Measurements from ENCODE around the gene RTP1.
A peak's percentile ranks its signal among the peaks of the same experiment; 100 is the strongest.
"Not testable (repeated sequence)": the region's sequence is repeated elsewhere in the genome, so short reads cannot be mapped to it uniquely, and the experiment has no call there.

The RTP1 gene

GRCh38 chr3:187198490-187198889 is 1.2 kb downstream of the RTP1 start:
- no peak for DNase-seq (ENCODE audit: low read depth, low spot score)

GRCh38 chr3:187199463-187200050 is 2.3 kb downstream of the RTP1 start:
- DNase-seq (ENCODE audit: low read depth, low spot score), result not testable (repeated sequence)

DNA sequence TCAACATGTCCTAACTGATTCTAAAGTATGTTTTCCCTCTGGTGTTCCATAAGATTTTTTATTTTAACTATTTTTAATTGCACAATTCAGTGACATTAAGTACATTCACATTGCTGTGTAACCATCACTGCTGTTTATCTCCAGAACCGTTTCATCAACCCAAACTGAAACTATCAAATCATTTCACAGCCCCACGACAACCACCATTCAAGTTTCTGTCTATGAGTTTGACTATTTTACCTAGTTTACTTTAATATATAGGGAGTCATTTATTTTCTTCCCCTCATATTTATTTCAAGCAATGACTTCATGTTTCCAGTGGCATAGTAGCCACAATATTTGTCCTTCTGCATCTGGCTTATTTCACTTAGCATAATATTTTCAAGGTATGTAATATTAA is 8.4 kb downstream of the RTP1 start:
- DNase-seq (ENCODE audit: low read depth, low spot score), result no peak

GRCh38 chr3:187207062-187207461 is 9.8 kb downstream of the RTP1 start:
- DNase-seq (ENCODE audit: low read depth, low spot score), result no peak

- no peak for DNase-seq (ENCODE audit: low read depth, low spot score)
Observed at GRCh38 chr3:187207624-187208023, 10.3 kb downstream of the RTP1 start.

DNA sequence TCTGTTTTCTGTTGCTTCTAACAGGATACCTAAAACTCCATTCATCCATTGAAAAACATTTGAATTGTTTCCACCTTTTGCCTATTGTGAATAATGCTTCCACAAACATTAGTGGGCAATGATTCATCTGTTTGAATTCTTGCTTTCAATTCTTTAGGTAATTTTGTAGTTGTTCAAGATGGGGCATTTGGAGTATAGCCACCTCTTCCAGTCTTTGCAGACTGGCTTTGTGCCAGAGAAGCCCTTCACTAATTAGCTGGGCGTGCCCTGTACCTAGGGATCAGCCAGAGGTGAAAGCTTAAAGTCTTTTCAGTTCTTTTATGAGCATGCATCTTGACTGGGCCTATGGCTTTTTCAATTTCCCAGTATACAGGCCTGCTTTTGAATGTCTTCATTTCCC is 10.9 kb downstream of the RTP1 start:
- peak; percentile 84 for DNase-seq (ENCODE audit: low read depth, low spot score)

DNA sequence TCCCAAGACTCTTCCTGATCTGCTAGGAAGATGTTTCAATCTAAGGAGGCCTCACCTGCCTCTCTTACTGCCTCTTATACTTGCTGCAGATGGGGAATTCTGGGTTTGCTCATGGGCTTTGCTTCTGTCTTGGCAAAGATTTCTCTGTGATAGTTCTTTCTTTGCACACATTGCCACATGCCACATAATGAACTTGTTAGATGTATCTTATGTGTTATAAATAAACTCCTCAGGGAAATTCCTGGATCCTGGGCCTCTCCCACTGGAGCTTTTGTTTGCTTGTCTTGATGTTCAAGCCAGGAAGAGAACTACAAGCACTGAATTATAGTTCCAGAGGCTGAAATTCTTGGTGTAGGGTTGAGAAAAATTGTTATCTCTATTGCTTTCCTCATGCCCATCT is 12.2 kb downstream of the RTP1 start:
- no peak for DNase-seq (ENCODE audit: low read depth, low spot score)

- no peak for DNase-seq (ENCODE audit: low read depth, low spot score)
Observed at GRCh38 chr3:187210091-187210490, 12.8 kb downstream of the RTP1 start.

GRCh38 chr3:187210545-187211327 is 13.4 kb downstream of the RTP1 start:
- peak; percentile 83 for DNase-seq (ENCODE audit: low read depth, low spot score)

GRCh38 chr3:187211532-187212195 is 14.4 kb downstream of the RTP1 start:
- peak; percentile 44 for DNase-seq (ENCODE audit: low read depth, low spot score)

- no peak for DNase-seq (ENCODE audit: low read depth, low spot score)
Observed at GRCh38 chr3:187212196-187212545, 14.9 kb downstream of the RTP1 start.

DNA sequence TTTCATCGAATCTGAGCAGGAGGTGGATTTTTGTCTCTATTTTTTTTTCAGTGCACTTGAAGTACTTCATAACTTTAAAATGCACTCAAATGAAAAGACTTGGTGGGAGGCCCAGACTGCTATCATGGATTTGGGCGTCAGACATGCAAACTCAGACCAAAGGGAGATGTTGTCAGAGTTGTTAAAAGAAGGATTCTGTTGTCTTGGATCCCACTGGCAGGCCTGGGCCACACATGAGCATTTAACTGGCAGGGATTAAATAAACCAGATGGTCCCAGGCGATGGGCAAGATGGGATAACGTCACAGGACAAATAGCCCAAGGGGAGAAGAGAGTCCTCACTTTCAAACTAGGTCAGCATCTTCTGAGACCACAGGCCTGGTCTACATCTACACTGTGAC is 15.4 kb downstream of the RTP1 start:
- no peak for DNase-seq (ENCODE audit: low read depth, low spot score)

- no peak for DNase-seq (ENCODE audit: low read depth, low spot score)
Observed at GRCh38 chr3:187213616-187214015, 16.3 kb downstream of the RTP1 start.

GRCh38 chr3:187215460-187215859 is 18.2 kb downstream of the RTP1 start:
- DNase-seq (ENCODE audit: low read depth, low spot score), result no peak

GRCh38 chr3:187222801-187223200 is 25.5 kb downstream of the RTP1 start:
- no peak for DNase-seq (ENCODE audit: low read depth, low spot score)

GRCh38 chr3:187223799-187224198 is 26.5 kb downstream of the RTP1 start:
- peak; percentile 20 for DNase-seq (ENCODE audit: low read depth, low spot score)

GRCh38 chr3:187227658-187228258 is 30.5 kb downstream of the RTP1 start:
- DNase-seq (ENCODE audit: low read depth, low spot score), result peak; percentile 75

DNA sequence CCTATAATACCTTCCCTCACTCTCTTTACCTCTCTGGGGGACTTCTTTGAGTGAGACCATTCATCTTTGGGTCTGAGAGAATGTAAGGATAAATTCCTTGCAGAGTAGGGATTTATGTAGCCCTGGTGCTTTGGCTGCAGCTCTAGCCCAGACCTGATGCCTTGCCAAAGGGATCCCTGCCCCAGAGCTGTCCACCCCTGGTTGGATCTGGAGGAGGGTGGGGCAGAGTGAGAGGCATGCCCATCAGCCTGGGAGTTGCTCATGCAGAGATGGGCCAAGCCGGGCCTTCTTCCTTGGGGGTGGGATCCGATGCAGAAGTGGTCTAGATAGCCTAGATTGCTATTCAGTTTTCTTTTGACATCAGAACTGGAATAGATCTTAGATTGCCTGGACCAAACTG is 31.5 kb downstream of the RTP1 start:
- DNase-seq (ENCODE audit: low read depth, low spot score), result no peak

DNA sequence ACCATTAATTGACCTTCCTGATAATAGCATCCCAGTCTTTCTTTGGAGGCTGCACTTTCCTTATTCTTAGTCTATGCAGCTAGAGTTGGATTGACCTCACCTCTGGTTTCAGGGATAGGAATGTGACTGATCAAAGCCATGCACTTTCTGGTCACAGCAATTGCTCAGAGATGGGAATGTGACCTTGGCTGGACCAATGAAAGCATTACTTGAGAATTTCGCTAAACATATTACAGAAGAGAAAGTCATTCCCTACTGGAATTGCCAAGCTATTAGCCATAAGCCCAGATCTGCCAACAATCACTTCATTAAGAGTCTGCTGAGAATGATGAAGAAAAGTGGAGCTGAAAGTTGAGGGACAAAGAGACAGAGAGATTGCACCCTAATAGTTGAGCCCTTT is 32.7 kb downstream of the RTP1 start:
- no peak for DNase-seq (ENCODE audit: low read depth, low spot score)

DNA sequence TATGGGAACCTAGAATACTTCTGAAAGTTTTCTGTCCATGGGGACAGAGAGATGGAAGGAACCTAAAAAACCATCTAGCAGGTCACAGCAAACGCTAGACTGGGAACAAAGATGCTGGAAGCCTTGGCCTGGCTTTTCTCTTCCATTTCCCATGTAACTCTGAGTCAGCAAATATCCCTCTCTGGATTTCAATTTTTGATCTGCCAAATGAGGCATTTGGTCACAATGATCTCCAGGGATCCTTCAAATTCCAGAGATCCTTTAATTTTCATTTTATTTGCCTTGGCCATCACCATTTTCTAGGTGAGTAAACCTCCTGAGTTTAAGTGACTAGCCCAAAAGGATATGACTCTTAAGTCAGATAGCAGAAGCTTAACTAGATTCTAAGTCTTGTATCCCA is 39.7 kb downstream of the RTP1 start:
- DNase-seq (ENCODE audit: low read depth, low spot score), result no peak

GRCh38 chr3:187237741-187238140 is 40.5 kb downstream of the RTP1 start:
- DNase-seq (ENCODE audit: low read depth, low spot score), result no peak

GRCh38 chr3:187238239-187238638 is 41.0 kb downstream of the RTP1 start:
- no peak for DNase-seq (ENCODE audit: low read depth, low spot score)

GRCh38 chr3:187238835-187239234 is 41.5 kb downstream of the RTP1 start:
- DNase-seq (ENCODE audit: low read depth, low spot score), result not testable (repeated sequence)

All from astrocyte of the hippocampus (primary cell).